H1 (cell line): Measurements from ENCODE around the gene GLIS2. TPM values are rescaled to one million over a fixed set of nuclear protein-coding genes. Genes with fewer than 3 reads are reported as not detected.

Experiments
- polyA plus RNA-seq, 7 experiments: library from polyadenylated mRNA; depleted of rRNA in 3 of 7; stranded (reverse) in 5 of 7; unstranded in 2 of 7; fragments of >200 nt in 5 of 7; fragments of 200-250 nt in 2 of 7; gene quantifications; 1 replicate in 5 of 7; 2 replicates in 1 of 7; 4 replicates in 1 of 7; pipeline versions ENCODE4 v1.2.1 to v1.2.3, GENCODE V29; 2011 to 2013; ENCODE audit warnings: missing spikeins in 2 of 7, mixed read lengths in 2 of 7
- total RNA-seq: library from RNA; stranded (reverse); fragmentation: NEBNext Ultra II Directional; extraction: Animal tissue kit (Norgen Biotek cat#: 25700); gene quantifications from 2 replicates; pipeline ENCODE4 v1.2.1, GENCODE V29; 2021
- TF ChIP-seq, protein P1 (sequence below): fragments of 300-600 bp; sonication (generic); IDR thresholded peaks from 2 replicates; pipeline ENCODE4 v1.7.1; 2012; ENCODE audit warnings: low read length, moderate library complexity, mild to moderate bottlenecking, inconsistent platforms; ENCODE audit not compliant: insufficient replicate concordance

Gene GLIS2
- total and polyA plus RNA-seq, 2 of the 8 experiments (the other 6 are each of a cell fraction or from before 2014, with no cell fraction given), result 4.3 to 17.4 TPM

DNA sequence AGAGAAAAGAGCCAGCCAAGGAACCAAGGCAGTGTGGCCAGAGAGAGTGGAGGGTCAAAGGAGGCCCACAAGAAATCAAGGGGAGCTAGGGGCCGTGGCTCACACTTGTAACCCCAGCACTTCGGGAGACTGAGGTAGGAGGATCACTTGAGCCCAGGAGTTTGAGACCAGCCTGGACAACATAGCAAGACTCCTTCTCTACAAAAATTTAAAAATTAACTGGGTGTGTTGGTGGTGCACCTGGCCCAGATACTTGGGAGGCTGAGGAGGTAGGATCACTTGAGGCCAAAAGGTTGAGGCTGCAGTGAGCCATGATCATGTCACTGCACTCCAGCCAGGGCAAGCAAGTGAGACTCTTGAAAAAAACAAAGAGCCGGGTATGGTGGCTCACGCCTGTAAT lies 24.2 kb upstream of the GLIS2 start (continued):
- TF ChIP-seq, protein P1, sequence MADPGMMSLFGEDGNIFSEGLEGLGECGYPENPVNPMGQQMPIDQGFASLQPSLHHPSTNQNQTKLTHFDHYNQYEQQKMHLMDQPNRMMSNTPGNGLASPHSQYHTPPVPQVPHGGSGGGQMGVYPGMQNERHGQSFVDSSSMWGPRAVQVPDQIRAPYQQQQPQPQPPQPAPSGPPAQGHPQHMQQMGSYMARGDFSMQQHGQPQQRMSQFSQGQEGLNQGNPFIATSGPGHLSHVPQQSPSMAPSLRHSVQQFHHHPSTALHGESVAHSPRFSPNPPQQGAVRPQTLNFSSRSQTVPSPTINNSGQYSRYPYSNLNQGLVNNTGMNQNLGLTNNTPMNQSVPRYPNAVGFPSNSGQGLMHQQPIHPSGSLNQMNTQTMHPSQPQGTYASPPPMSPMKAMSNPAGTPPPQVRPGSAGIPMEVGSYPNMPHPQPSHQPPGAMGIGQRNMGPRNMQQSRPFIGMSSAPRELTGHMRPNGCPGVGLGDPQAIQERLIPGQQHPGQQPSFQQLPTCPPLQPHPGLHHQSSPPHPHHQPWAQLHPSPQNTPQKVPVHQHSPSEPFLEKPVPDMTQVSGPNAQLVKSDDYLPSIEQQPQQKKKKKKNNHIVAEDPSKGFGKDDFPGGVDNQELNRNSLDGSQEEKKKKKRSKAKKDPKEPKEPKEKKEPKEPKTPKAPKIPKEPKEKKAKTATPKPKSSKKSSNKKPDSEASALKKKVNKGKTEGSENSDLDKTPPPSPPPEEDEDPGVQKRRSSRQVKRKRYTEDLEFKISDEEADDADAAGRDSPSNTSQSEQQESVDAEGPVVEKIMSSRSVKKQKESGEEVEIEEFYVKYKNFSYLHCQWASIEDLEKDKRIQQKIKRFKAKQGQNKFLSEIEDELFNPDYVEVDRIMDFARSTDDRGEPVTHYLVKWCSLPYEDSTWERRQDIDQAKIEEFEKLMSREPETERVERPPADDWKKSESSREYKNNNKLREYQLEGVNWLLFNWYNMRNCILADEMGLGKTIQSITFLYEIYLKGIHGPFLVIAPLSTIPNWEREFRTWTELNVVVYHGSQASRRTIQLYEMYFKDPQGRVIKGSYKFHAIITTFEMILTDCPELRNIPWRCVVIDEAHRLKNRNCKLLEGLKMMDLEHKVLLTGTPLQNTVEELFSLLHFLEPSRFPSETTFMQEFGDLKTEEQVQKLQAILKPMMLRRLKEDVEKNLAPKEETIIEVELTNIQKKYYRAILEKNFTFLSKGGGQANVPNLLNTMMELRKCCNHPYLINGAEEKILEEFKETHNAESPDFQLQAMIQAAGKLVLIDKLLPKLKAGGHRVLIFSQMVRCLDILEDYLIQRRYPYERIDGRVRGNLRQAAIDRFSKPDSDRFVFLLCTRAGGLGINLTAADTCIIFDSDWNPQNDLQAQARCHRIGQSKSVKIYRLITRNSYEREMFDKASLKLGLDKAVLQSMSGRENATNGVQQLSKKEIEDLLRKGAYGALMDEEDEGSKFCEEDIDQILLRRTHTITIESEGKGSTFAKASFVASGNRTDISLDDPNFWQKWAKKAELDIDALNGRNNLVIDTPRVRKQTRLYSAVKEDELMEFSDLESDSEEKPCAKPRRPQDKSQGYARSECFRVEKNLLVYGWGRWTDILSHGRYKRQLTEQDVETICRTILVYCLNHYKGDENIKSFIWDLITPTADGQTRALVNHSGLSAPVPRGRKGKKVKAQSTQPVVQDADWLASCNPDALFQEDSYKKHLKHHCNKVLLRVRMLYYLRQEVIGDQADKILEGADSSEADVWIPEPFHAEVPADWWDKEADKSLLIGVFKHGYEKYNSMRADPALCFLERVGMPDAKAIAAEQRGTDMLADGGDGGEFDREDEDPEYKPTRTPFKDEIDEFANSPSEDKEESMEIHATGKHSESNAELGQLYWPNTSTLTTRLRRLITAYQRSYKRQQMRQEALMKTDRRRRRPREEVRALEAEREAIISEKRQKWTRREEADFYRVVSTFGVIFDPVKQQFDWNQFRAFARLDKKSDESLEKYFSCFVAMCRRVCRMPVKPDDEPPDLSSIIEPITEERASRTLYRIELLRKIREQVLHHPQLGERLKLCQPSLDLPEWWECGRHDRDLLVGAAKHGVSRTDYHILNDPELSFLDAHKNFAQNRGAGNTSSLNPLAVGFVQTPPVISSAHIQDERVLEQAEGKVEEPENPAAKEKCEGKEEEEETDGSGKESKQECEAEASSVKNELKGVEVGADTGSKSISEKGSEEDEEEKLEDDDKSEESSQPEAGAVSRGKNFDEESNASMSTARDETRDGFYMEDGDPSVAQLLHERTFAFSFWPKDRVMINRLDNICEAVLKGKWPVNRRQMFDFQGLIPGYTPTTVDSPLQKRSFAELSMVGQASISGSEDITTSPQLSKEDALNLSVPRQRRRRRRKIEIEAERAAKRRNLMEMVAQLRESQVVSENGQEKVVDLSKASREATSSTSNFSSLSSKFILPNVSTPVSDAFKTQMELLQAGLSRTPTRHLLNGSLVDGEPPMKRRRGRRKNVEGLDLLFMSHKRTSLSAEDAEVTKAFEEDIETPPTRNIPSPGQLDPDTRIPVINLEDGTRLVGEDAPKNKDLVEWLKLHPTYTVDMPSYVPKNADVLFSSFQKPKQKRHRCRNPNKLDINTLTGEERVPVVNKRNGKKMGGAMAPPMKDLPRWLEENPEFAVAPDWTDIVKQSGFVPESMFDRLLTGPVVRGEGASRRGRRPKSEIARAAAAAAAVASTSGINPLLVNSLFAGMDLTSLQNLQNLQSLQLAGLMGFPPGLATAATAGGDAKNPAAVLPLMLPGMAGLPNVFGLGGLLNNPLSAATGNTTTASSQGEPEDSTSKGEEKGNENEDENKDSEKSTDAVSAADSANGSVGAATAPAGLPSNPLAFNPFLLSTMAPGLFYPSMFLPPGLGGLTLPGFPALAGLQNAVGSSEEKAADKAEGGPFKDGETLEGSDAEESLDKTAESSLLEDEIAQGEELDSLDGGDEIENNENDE, result no peak
